ENCODE measurements around the gene NAA35.
"Not testable (repeated sequence)": the region's sequence is repeated elsewhere in the genome, so short reads cannot be mapped to it uniquely, and the experiment has no call there.

NAA35 gene

GRCh38 chr9:85940832-85941621 is at the start of gene NAA35:
NAA35 (plus strand) TSS chr9:85941146; CDS start chr9:85942160, 1,014 bp downstream.
- peak; percentile 96 for FAIRE-seq

- FAIRE-seq: no peak
Observed at GRCh38 chr9:85892401-85892800, 48.5 kb upstream of the NAA35 start.

GRCh38 chr9:85895685-85896084 is 45.3 kb upstream of the NAA35 start:
- no peak for FAIRE-seq

GRCh38 chr9:85897848-85898247 is 43.1 kb upstream of the NAA35 start:
- no peak for FAIRE-seq

- FAIRE-seq: no peak
Observed at GRCh38 chr9:85898332-85898731, 42.6 kb upstream of the NAA35 start.

- no peak for FAIRE-seq
Observed at GRCh38 chr9:85899388-85899787, 41.6 kb upstream of the NAA35 start.

GRCh38 chr9:85900504-85901201 is 40.3 kb upstream of the NAA35 start:
- no peak for FAIRE-seq

GRCh38 chr9:85904975-85905374 is 36.0 kb upstream of the NAA35 start:
- no peak for FAIRE-seq

- FAIRE-seq: no peak
Observed at GRCh38 chr9:85905957-85906356, 35.0 kb upstream of the NAA35 start.

- no peak for FAIRE-seq
Observed at GRCh38 chr9:85909390-85909789, 31.6 kb upstream of the NAA35 start.

- FAIRE-seq: peak; percentile 14
Observed at GRCh38 chr9:85914108-85914507, 26.8 kb upstream of the NAA35 start.

- FAIRE-seq: no peak
Observed at GRCh38 chr9:85917756-85918155, 23.2 kb upstream of the NAA35 start.

- FAIRE-seq: no peak
Observed at GRCh38 chr9:85925493-85925892, 15.5 kb upstream of the NAA35 start.

GRCh38 chr9:85927076-85927475 is 13.9 kb upstream of the NAA35 start:
- FAIRE-seq: no peak

GRCh38 chr9:85931495-85931894 is 9.5 kb upstream of the NAA35 start:
- FAIRE-seq: no peak

- FAIRE-seq: not testable (repeated sequence)
Observed at GRCh38 chr9:85935950-85936349, 5.0 kb upstream of the NAA35 start.

- FAIRE-seq: no peak
Observed at GRCh38 chr9:85940275-85940831, 593 bp upstream of the NAA35 start.

GRCh38 chr9:85941622-85941940 is 635 bp downstream of the NAA35 start:
- no peak for FAIRE-seq

- FAIRE-seq: no peak
Observed at GRCh38 chr9:85941966-85942912, 1.3 kb downstream of the NAA35 start.

GRCh38 chr9:85942913-85943709 is 2.2 kb downstream of the NAA35 start:
- FAIRE-seq: no peak

GRCh38 chr9:85943757-85944430 is 2.9 kb downstream of the NAA35 start:
- FAIRE-seq: no peak

GRCh38 chr9:85944672-85945071 is 3.7 kb downstream of the NAA35 start:
- FAIRE-seq: no peak
